Measurements from ENCODE around the gene SPATA31D4.

Gene SPATA31D4

GRCh38 chr9:81964218-81965171 lies 36.3 kb downstream of the SPATA31D4 start:
- in situ Hi-C loops (cut with MboI; ENCODE audit: low sequenced_read_pairs) = no loop called here

GRCh38 chr9:81968026-81968425 lies 39.8 kb downstream of the SPATA31D4 start:
- in situ Hi-C loops (cut with MboI; ENCODE audit: low sequenced_read_pairs) = no loop called here

- in situ Hi-C loops (cut with MboI; ENCODE audit: low sequenced_read_pairs) = no loop called here
These were observed 41.7 kb downstream of the SPATA31D4 start for GRCh38 chr9:81969971-81970370.

GRCh38 chr9:81971727-81972126 lies 43.5 kb downstream of the SPATA31D4 start:
- in situ Hi-C loops (cut with MboI; ENCODE audit: low sequenced_read_pairs) = no loop called here

GRCh38 chr9:81974764-81975163 lies 46.5 kb downstream of the SPATA31D4 start:
- in situ Hi-C loops (cut with MboI; ENCODE audit: low sequenced_read_pairs) = no loop called here

GRCh38 chr9:81976351-81976750 lies 48.1 kb downstream of the SPATA31D4 start:
- in situ Hi-C loops (cut with MboI; ENCODE audit: low sequenced_read_pairs) = no loop called here

- in situ Hi-C loops (cut with MboI; ENCODE audit: low sequenced_read_pairs) = no loop called here
These were observed 51.0 kb downstream of the SPATA31D4 start for GRCh38 chr9:81979196-81979595.

- in situ Hi-C loops (cut with MboI; ENCODE audit: low sequenced_read_pairs) = no loop called here
These were observed 52.3 kb downstream of the SPATA31D4 start for GRCh38 chr9:81980568-81980967.

GRCh38 chr9:81981883-81982282 lies 53.7 kb downstream of the SPATA31D4 start:
- in situ Hi-C loops (cut with MboI; ENCODE audit: low sequenced_read_pairs) = no loop called here

All from hTERT RPE-1 (cell line).